ENCODE measurements around the gene IGLON5. TPM values are rescaled to one million over a fixed set of nuclear protein-coding genes. Genes with fewer than 3 reads are reported as not detected.

IGLON5 gene
- total RNA-seq, 1 experiment from 2014 or later: 41.2 TPM

DNA sequence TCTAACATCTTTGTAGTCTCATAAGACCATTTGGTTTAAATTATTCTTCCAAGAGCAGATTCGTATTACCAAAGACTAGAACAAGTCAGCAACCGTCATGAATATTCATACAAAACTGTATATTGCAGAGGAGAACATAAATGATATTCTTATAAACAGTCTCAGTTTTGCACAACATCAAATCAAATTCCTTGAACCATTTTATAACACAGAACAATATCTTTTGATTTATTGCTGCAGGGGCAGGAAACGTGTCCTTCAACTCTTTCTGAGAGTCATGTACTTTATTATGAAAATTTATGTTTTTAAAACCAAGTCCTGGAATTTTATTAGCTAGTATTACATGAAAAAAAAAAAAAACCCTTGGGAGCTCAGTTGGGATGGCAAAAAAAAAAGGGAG lies 34.3 kb upstream of the IGLON5 start:
- Mint-ChIP-seq H3K9me3 (peaks cover 19% of the 10 kb centered on the region), H3K27ac (no peak overlapping the region), H3K27me3 (ENCODE audit: low read depth) (peaks cover 42% of the 10 kb centered on the region), H3K4me3 (no peak overlapping the region), H3K36me3 (peaks cover 5% of the 10 kb centered on the region; the same call in 1 of the 2 replicates), H3K4me1 (peaks cover 4% of the 10 kb centered on the region)
- POLR2A ChIA-PET: no interaction called here
- ATAC-seq (no peak), DNase-seq (ENCODE audit: low spot score) (no peak)
- CTCF ChIA-PET: interaction anchor here (0.6 to 1.6 kb wide), 2 partner anchors 18 to 85 kb away, joined by 3 to 9 read pairs; no protein-coding TSS in a partner anchor
- no peak for TF ChIP-seq NR2C2 (CRISPR knock-in tag; IDR thresholded peaks at IDR 0.05)
- TF ChIP-seq SMAD4 (CRISPR knock-in tag; IDR thresholded peaks at IDR 0.05): no peak
- TF ChIP-seq ZNF219 (CRISPR knock-in tag; IDR thresholded peaks at IDR 0.05; ENCODE audit: borderline replicate concordance): no peak
- TF ChIP-seq, protein P1, sequence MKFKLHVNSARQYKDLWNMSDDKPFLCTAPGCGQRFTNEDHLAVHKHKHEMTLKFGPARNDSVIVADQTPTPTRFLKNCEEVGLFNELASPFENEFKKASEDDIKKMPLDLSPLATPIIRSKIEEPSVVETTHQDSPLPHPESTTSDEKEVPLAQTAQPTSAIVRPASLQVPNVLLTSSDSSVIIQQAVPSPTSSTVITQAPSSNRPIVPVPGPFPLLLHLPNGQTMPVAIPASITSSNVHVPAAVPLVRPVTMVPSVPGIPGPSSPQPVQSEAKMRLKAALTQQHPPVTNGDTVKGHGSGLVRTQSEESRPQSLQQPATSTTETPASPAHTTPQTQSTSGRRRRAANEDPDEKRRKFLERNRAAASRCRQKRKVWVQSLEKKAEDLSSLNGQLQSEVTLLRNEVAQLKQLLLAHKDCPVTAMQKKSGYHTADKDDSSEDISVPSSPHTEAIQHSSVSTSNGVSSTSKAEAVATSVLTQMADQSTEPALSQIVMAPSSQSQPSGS (CRISPR knock-in tag; IDR thresholded peaks at IDR 0.05; ENCODE audit: borderline replicate concordance, low read depth): no peak
- TF ChIP-seq, protein P2, sequence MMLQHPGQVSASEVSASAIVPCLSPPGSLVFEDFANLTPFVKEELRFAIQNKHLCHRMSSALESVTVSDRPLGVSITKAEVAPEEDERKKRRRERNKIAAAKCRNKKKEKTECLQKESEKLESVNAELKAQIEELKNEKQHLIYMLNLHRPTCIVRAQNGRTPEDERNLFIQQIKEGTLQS (CRISPR knock-in tag; conservative IDR thresholded peaks at IDR 0.05): no peak
- no peak for TF ChIP-seq SMAD3 (CRISPR knock-in tag; IDR thresholded peaks at IDR 0.05; ENCODE audit: borderline replicate concordance)
- TF ChIP-seq, protein P3, sequence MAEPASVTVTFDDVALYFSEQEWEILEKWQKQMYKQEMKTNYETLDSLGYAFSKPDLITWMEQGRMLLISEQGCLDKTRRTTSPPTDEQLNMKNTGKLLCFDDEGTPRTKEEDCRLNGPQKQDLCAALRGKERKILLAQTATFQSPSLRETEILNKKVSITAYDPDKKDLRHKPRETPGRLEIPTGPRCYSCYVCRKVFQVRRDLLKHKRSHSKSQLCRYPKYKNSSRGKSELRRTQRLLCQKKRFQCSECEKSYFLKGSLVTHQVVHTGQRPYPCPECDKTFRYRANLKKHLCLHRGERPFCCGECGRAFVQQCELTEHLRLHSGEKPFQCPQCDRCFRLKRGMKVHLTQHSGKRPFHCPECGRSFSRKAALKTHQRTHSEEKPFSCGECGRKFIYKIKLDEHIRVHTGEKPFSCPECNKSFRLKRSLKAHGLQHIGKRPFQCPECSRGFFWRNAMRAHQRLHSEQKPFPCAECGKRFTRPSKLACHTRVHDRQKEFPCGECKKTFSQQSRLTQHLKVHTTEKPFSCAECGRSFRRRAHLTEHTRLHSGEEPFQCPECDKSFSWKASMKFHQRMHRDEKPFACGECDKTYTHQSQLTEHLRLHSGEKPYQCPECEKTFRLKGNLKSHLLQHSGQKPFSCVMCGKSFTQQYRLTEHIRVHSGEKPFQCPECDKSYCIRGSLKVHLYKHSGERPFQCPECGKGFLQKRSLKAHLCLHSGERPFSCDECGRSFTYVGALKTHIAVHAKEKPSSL (CRISPR knock-in tag; conservative IDR thresholded peaks at IDR 0.05): no peak
- no peak for TF ChIP-seq ZNF416 (CRISPR knock-in tag; IDR thresholded peaks at IDR 0.05)
- no peak for TF ChIP-seq NFATC4 (CRISPR knock-in tag; IDR thresholded peaks at IDR 0.05)
- TF ChIP-seq, protein P4, sequence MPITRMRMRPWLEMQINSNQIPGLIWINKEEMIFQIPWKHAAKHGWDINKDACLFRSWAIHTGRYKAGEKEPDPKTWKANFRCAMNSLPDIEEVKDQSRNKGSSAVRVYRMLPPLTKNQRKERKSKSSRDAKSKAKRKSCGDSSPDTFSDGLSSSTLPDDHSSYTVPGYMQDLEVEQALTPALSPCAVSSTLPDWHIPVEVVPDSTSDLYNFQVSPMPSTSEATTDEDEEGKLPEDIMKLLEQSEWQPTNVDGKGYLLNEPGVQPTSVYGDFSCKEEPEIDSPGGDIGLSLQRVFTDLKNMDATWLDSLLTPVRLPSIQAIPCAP (CRISPR knock-in tag; IDR thresholded peaks at IDR 0.05): no peak
- TF ChIP-seq PRRX2 (CRISPR knock-in tag; IDR thresholded peaks at IDR 0.05): no peak
- TF ChIP-seq, protein P5, sequence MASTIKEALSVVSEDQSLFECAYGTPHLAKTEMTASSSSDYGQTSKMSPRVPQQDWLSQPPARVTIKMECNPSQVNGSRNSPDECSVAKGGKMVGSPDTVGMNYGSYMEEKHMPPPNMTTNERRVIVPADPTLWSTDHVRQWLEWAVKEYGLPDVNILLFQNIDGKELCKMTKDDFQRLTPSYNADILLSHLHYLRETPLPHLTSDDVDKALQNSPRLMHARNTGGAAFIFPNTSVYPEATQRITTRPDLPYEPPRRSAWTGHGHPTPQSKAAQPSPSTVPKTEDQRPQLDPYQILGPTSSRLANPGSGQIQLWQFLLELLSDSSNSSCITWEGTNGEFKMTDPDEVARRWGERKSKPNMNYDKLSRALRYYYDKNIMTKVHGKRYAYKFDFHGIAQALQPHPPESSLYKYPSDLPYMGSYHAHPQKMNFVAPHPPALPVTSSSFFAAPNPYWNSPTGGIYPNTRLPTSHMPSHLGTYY (CRISPR knock-in tag; IDR thresholded peaks at IDR 0.05): no peak
- TF ChIP-seq, protein P6, sequence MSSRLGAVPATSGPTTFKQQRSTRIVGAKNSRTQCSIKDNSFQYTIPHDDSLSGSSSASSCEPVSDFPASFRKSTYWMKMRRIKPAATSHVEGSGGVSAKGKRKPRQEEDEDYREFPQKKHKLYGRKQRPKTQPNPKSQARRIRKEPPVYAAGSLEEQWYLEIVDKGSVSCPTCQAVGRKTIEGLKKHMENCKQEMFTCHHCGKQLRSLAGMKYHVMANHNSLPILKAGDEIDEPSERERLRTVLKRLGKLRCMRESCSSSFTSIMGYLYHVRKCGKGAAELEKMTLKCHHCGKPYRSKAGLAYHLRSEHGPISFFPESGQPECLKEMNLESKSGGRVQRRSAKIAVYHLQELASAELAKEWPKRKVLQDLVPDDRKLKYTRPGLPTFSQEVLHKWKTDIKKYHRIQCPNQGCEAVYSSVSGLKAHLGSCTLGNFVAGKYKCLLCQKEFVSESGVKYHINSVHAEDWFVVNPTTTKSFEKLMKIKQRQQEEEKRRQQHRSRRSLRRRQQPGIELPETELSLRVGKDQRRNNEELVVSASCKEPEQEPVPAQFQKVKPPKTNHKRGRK (CRISPR knock-in tag; IDR thresholded peaks at IDR 0.05; ENCODE audit: borderline replicate concordance): no peak
- TF ChIP-seq TP53 (CRISPR knock-in tag; IDR thresholded peaks at IDR 0.05): no peak
- TF ChIP-seq TEAD1 (CRISPR knock-in tag; IDR thresholded peaks at IDR 0.05): no peak
- no peak for TF ChIP-seq ZNF263 (CRISPR knock-in tag; IDR thresholded peaks at IDR 0.05; ENCODE audit: low read depth)
- TF ChIP-seq, protein P7, sequence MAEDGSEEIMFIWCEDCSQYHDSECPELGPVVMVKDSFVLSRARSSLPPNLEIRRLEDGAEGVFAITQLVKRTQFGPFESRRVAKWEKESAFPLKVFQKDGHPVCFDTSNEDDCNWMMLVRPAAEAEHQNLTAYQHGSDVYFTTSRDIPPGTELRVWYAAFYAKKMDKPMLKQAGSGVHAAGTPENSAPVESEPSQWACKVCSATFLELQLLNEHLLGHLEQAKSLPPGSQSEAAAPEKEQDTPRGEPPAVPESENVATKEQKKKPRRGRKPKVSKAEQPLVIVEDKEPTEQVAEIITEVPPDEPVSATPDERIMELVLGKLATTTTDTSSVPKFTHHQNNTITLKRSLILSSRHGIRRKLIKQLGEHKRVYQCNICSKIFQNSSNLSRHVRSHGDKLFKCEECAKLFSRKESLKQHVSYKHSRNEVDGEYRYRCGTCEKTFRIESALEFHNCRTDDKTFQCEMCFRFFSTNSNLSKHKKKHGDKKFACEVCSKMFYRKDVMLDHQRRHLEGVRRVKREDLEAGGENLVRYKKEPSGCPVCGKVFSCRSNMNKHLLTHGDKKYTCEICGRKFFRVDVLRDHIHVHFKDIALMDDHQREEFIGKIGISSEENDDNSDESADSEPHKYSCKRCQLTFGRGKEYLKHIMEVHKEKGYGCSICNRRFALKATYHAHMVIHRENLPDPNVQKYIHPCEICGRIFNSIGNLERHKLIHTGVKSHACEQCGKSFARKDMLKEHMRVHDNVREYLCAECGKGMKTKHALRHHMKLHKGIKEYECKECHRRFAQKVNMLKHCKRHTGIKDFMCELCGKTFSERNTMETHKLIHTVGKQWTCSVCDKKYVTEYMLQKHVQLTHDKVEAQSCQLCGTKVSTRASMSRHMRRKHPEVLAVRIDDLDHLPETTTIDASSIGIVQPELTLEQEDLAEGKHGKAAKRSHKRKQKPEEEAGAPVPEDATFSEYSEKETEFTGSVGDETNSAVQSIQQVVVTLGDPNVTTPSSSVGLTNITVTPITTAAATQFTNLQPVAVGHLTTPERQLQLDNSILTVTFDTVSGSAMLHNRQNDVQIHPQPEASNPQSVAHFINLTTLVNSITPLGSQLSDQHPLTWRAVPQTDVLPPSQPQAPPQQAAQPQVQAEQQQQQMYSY (CRISPR knock-in tag; IDR thresholded peaks at IDR 0.05): no peak

All from WTC11 (cell line).